Omental fat pad (tissue), 4 donors: ENCODE results near the gene RUNX1. TPM values are rescaled to one million over a fixed set of nuclear protein-coding genes. Genes with fewer than 3 reads are reported as not detected.
A peak's percentile ranks its signal among the peaks of the same experiment; 100 is the strongest.

Experiments
- ATAC-seq: fragments of 150-250 bp; one replicate; pipeline ENCODE4 v1.9.1; 2016; ENCODE audit warnings: mild to moderate bottlenecking, moderate library complexity; ENCODE audit not compliant: low FRiP score
- DNase-seq: peaks from one replicate; pipeline ENCODE4 v3.0.0-alpha.2; 2019; ENCODE audit warnings: low spot score
- total RNA-seq, 4 donors: library from RNA; depleted of rRNA; stranded (reverse); fragments of >200 nt; gene quantifications; one replicate each; pipeline ENCODE4 v1.1.0, GENCODE V29; 2016
- TF ChIP-seq, protein P1 (sequence below), 3 donors: fragments of 450-650 bp; IDR thresholded peaks; one replicate each; pipeline ENCODE4 v1.5.1; 2016 to 2017; ENCODE audit warnings: antibody characterized with exemption in 3 of 3, mild to moderate bottlenecking in 3 of 3, moderate library complexity in 2 of 3

The RUNX1 gene
- total RNA-seq, 4 donors from 2014 or later = 21.1 to 75.9 (median 30.2) TPM

DNA sequence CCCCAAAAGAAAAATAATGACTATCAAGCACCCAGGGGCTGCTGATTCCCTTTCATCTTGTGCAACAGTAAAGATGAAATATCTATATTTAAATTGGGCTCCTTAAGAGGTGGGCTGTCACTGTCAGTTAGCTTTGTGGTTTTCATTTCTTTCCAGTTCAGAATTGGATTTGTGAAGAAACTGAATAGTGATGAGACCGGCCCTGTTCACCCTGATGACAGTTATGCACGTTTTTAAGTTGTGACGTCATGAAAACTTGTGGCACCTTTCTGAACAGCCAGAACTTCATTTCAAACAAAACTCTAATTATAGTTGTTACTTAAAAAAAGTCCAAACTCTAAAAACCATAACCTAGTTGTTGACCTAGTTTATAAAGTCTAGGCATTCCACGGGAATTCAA is 125.9 kb downstream of the RUNX1 start:
- no peak for ATAC-seq
- TF ChIP-seq, protein P1, sequence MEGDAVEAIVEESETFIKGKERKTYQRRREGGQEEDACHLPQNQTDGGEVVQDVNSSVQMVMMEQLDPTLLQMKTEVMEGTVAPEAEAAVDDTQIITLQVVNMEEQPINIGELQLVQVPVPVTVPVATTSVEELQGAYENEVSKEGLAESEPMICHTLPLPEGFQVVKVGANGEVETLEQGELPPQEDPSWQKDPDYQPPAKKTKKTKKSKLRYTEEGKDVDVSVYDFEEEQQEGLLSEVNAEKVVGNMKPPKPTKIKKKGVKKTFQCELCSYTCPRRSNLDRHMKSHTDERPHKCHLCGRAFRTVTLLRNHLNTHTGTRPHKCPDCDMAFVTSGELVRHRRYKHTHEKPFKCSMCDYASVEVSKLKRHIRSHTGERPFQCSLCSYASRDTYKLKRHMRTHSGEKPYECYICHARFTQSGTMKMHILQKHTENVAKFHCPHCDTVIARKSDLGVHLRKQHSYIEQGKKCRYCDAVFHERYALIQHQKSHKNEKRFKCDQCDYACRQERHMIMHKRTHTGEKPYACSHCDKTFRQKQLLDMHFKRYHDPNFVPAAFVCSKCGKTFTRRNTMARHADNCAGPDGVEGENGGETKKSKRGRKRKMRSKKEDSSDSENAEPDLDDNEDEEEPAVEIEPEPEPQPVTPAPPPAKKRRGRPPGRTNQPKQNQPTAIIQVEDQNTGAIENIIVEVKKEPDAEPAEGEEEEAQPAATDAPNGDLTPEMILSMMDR (IDR thresholded peaks at IDR 0.05) = no peak

DNA sequence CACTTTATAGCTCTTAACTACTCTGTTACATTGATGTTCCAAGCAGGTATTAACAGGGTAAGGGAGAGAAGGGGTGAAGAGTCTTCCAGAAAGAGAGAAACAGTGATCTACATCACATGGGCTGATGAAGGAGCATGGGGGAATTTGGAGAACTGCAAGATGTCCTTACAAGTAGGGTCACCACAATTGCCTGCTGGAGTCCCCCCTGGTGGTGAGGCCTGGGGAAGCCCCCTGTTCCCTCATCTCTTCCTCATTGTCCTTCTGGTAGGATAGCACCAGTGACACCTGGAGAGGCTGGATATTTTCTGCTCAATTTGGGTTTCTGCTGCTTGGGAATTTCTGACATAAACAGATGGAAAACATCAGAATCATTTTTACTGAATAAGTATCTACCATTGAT is 126.6 kb downstream of the RUNX1 start:
- TF ChIP-seq, protein P1 (IDR thresholded peaks at IDR 0.05) = no peak
- ATAC-seq = no peak
- no peak for DNase-seq

More for the DNA sequence above, 125.9 kb downstream of the RUNX1 start:
- no peak for DNase-seq

DNA sequence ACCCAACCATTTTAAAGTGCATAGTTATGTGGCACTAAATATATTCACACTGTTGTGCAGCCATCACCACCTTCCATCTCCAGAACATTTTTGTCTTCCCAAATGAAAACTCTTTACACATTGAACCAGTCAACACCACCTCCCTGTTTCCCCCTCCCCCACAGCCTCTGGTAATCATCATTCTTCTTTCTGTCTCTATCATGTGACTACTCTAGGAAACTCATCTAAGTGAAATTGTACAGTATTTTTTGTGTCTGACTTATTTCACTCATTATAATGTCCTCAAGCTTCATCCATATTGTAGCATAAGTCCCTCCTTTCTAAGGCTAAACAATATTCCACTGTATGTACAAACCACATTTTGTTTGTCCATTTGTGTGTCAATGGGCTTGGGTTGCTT is 128.0 kb downstream of the RUNX1 start:
- DNase-seq = no peak
- no peak for ATAC-seq
- TF ChIP-seq, protein P1 (IDR thresholded peaks at IDR 0.05) = no peak

DNA sequence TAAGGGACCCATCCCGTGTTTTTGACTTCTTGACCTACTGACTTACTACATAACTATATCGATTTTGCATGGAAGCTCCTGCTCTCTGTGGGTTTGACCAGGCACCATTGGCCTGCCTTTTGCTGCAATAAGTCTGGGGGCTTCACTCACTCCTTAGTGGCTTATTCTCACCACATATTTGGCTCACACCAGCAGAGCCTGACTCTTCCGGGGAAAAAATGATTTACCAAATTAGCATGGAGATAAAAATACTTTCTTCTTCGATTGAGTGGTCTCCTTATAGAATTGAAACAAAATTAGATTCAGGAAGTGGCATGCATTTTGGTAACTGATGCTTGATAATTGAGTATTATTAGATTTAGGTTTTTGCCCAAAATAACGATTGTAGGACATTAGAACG is 129.7 kb downstream of the RUNX1 start:
- TF ChIP-seq, protein P1 (IDR thresholded peaks at IDR 0.05) = no peak
- DNase-seq (no peak), ATAC-seq (no peak)

DNA sequence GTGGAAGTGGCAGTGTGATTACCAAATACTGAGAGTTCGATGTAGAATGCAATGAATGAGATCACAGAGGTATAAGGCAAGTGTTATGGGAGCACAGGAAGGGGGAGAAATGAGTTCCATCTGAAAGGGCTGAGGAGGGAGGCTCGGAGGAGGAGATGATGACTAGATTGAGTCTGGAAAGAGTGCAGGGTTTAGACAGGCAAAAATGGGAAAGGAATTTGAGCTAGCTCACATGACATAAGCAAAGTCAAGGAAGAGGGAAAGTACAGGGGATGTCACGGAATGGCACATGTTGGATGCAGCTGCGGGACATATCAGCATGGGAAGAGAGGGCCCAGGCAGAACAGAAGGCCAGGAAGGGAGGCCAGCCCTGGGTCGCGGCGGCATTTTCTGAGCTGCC is 132.7 kb downstream of the RUNX1 start:
- DNase-seq (no peak), ATAC-seq (peak; percentile 42)
- TF ChIP-seq, protein P1 (IDR thresholded peaks at IDR 0.05) = no peak

DNA sequence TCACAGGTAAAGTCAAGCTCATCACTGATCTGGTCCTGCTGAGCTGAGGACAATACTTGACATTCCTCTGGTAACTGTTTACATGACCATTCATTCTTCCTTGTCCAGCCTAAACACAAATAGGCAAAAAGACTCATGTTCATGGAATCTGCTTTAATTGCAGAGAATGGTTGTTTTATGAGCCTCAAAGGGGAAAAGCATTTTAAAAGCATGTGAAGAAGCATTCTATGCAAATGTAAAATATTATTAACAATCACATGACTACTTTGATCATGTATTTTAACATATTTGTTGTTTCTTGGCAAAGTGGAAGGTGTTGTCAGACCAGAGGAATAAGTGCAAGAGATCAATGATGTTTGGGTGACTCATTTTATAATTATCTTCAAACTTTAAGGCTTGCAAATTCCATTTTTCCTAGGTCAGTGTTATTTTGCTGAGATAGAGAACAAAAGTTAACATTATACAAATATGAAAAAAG is 133.7 kb downstream of the RUNX1 start:
- DNase-seq (no peak), ATAC-seq (no peak)
- TF ChIP-seq, protein P1 (IDR thresholded peaks at IDR 0.05) = no peak

DNA sequence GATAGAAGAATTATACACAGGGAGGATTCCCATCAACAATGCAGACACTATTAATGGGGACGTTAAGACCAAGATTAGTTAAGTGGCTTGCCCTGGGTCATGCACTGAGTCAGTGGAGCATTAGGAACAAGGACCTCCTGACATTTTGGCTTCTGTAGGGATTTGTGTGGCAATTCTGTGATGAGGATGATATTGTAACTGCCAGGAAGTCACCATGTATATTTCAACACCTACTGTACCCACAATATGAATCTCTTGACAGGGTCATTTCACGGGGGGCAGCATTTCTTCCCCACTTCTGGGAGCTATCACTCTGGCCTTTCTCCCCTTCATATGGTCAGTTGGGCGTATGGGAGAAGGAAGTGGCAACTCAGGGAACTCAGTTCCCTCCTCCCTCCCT is 134.9 kb downstream of the RUNX1 start:
- no peak for ATAC-seq
- DNase-seq = no peak
- TF ChIP-seq, protein P1 (IDR thresholded peaks at IDR 0.05) = no peak
